GM18511 (cell line): ENCODE results near the gene ASXL2.
A peak's percentile ranks its signal among the peaks of the same experiment; 100 is the strongest.

ENCODE experiments used
- ATAC-seq: cut with Tn5 transposase; IDR thresholded peaks from one replicate; pipeline ENCODE4 v1.9.1; 2021; ENCODE audit warnings: mild to moderate bottlenecking, moderate library complexity; ENCODE audit not compliant: unreplicated experiment

ASXL2 gene

GRCh38 chr2:25808006-25808383, 70.3 kb downstream of the ASXL2 start:
- no peak for ATAC-seq

GRCh38 chr2:25806941-25807340, 71.3 kb downstream of the ASXL2 start:
- no peak for ATAC-seq

- ATAC-seq, result no peak
Observed at GRCh38 chr2:25805987-25806386, 72.3 kb downstream of the ASXL2 start.

- no peak for ATAC-seq
Observed at GRCh38 chr2:25804338-25804737, 73.9 kb downstream of the ASXL2 start.

GRCh38 chr2:25799301-25799700, 79.0 kb downstream of the ASXL2 start:
- ATAC-seq, result no peak

GRCh38 chr2:25797620-25798488, 80.4 kb downstream of the ASXL2 start:
- no peak for ATAC-seq

- ATAC-seq, result peak; percentile 68
Observed at GRCh38 chr2:25794544-25795276, 83.6 kb downstream of the ASXL2 start.

- ATAC-seq, result no peak
Observed at GRCh38 chr2:25790074-25790790, 88.1 kb downstream of the ASXL2 start.

- ATAC-seq, result no peak
Observed at GRCh38 chr2:25788457-25788856, 89.8 kb downstream of the ASXL2 start.

GRCh38 chr2:25787020-25787419, 91.3 kb downstream of the ASXL2 start:
- no peak for ATAC-seq

GRCh38 chr2:25784404-25784803, 93.9 kb downstream of the ASXL2 start:
- no peak for ATAC-seq

GRCh38 chr2:25777077-25777476, 101.2 kb downstream of the ASXL2 start:
- ATAC-seq, result no peak

- ATAC-seq, result no peak
Observed at GRCh38 chr2:25772078-25772477, 106.2 kb downstream of the ASXL2 start.

GRCh38 chr2:25763575-25763974, 114.7 kb downstream of the ASXL2 start:
- no peak for ATAC-seq

- no peak for ATAC-seq
Observed at GRCh38 chr2:25760297-25760696, 118.0 kb downstream of the ASXL2 start.

- no peak for ATAC-seq
Observed at GRCh38 chr2:25758348-25758747, 119.9 kb downstream of the ASXL2 start.

- no peak for ATAC-seq
Observed at GRCh38 chr2:25757906-25758305, 120.4 kb downstream of the ASXL2 start.

GRCh38 chr2:25756536-25756935, 121.8 kb downstream of the ASXL2 start:
- ATAC-seq, result no peak

GRCh38 chr2:25749676-25750075, 128.6 kb downstream of the ASXL2 start:
- no peak for ATAC-seq

GRCh38 chr2:25744055-25744454, 134.2 kb downstream of the ASXL2 start:
- ATAC-seq, result no peak

GRCh38 chr2:25743132-25743830, 135.0 kb downstream of the ASXL2 start:
- ATAC-seq, result no peak
